Chondrocyte (in vitro differentiated cells): ENCODE results near the gene CELA2A. TPM values are rescaled to one million over a fixed set of nuclear protein-coding genes. Genes with fewer than 3 reads are reported as not detected.
"Not testable (repeated sequence)": the region's sequence is repeated elsewhere in the genome, so short reads cannot be mapped to it uniquely, and the experiment has no call there.

Experiments used
- DNase-seq: peaks from one replicate; pipeline ENCODE4 v3.0.0; 2021; ENCODE audit warnings: mixed read lengths, low spot score
- H3K27ac Mint-ChIP-seq: one replicate; pipeline ENCODE4 v1.8.0; 2021; ENCODE audit warnings: mild to moderate bottlenecking, moderate library complexity, mixed read lengths; ENCODE audit not compliant: unreplicated experiment
- H3K27me3 Mint-ChIP-seq: 2 replicates; pipeline ENCODE4 v1.8.0; 2021; ENCODE audit warnings: low read depth, mixed read lengths
- H3K36me3 Mint-ChIP-seq: 2 replicates; pipeline ENCODE4 v1.8.0; 2021; ENCODE audit warnings: low read depth, mixed read lengths
- H3K4me1 Mint-ChIP-seq: 2 replicates; pipeline ENCODE4 v1.8.0; 2021; ENCODE audit warnings: low read depth, mild to moderate bottlenecking, mixed read lengths
- H3K4me3 Mint-ChIP-seq: one replicate; pipeline ENCODE4 v1.8.0; 2021; ENCODE audit warnings: mild to moderate bottlenecking, moderate library complexity, mixed read lengths; ENCODE audit not compliant: unreplicated experiment
- H3K9me3 Mint-ChIP-seq: 2 replicates; pipeline ENCODE4 v1.8.0; 2021; ENCODE audit warnings: low read depth, mixed read lengths
- CTCF ChIP-seq: fragments of 200-600 bp; sonication (generic); IDR thresholded peaks from 2 replicates; pipeline ENCODE4 v1.5.0; 2021; ENCODE audit warnings: antibody characterized with exemption, mild to moderate bottlenecking, moderate library complexity
- total RNA-seq: library from RNA; stranded (reverse); gene quantifications from 3 replicates; pipeline ENCODE4 v1.2.1, GENCODE V29; 2021

Gene CELA2A
- total RNA-seq, 1 donor from 2014 or later: not detected

GRCh38 chr1:15485636-15486035 is 29.1 kb downstream of the CELA2A start:
- Mint-ChIP-seq H3K27me3 (no peaks in the 10 kb centered on the region), H3K4me1 (no peaks in the 10 kb centered on the region), H3K27ac (no peak overlapping the region), H3K4me3 (no peak overlapping the region), H3K9me3 (peaks cover 5% of the 10 kb centered on the region), H3K36me3 (peaks cover 10% of the 10 kb centered on the region)
- no peak for DNase-seq
- TF ChIP-seq CTCF: no peak

DNA sequence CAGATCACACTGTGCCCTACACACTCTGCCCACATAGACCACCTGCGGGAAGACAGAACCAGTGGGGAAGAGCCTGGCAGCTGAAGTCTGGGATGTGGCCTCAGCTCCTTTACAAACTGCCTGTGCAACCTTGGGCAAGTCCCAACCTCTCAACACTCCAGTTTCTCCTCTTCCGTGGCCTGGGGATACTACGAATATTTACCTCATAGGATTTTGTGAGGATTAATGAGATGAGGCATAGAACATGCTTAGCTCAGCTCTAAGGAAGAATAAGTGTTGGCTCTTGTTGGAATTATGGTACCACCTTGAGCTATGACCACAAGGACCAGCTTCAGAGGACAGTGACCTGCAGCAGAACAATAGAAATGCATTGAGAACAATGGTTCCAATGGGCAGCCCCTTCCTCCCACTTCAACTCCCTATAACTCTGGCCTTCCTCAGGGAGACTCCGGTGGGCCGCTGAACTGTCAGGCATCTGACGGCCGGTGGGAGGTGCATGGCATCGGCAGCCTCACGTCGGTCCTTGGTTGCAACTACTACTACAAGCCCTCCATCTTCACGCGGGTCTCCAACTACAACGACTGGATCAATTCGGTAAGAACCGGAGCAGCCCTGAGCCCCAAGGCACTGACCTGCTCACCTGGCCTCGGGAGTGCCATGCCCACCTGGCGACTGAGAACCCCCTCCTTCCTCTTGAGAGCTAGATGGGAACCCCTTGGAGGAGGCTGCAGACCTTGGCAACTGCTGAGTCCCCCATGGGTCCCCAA is 30.5 kb downstream of the CELA2A start:
- not testable (repeated sequence) for H3K27me3 Mint-ChIP-seq, H3K9me3 Mint-ChIP-seq, H3K4me3 Mint-ChIP-seq, H3K4me1 Mint-ChIP-seq, H3K27ac Mint-ChIP-seq, DNase-seq
- H3K36me3 Mint-ChIP-seq: peaks cover 13% of the 10 kb centered on the region

DNA sequence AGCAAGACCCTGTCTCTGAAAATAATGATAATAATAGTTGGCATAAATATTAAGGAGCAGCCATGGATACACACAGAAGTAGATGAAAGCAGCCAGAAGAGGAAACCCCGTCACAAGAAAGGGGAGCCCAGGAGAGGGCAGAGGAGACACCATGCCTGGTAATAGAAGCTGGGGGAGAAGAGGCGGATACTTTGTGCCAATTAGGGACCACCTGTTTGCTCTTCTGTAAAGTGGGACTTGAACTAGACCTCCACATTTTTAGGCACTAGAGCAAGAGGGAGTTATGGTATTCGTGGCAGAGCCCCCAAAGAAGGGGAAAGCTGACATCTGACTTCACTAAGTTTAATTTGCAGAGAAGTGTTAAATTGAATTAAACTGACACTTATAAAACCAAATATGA is 31.8 kb downstream of the CELA2A start:
- Mint-ChIP-seq H3K27me3 (no peaks in the 10 kb centered on the region), H3K4me3 (no peak overlapping the region), H3K27ac (no peak overlapping the region), H3K36me3 (peaks cover 13% of the 10 kb centered on the region), H3K4me1 (no peaks in the 10 kb centered on the region), H3K9me3 (peaks cover 5% of the 10 kb centered on the region)
- DNase-seq: no peak
- no peak for TF ChIP-seq CTCF

GRCh38 chr1:15489052-15489736 is 32.7 kb downstream of the CELA2A start:
- H3K4me3 Mint-ChIP-seq: no peak overlapping the region
- H3K36me3 Mint-ChIP-seq: peaks cover 15% of the 10 kb centered on the region
- H3K9me3 Mint-ChIP-seq: peaks cover 5% of the 10 kb centered on the region
- no peak overlapping the region for H3K27ac Mint-ChIP-seq
- DNase-seq: no peak
- H3K27me3 Mint-ChIP-seq: no peaks in the 10 kb centered on the region
- no peaks in the 10 kb centered on the region for H3K4me1 Mint-ChIP-seq
- no peak for TF ChIP-seq CTCF

GRCh38 chr1:15491010-15491409 is 34.5 kb downstream of the CELA2A start:
- H3K4me1 Mint-ChIP-seq, H3K9me3 Mint-ChIP-seq, H3K27me3 Mint-ChIP-seq, H3K4me3 Mint-ChIP-seq, DNase-seq, H3K27ac Mint-ChIP-seq: not testable (repeated sequence)
- H3K36me3 Mint-ChIP-seq: peaks cover 23% of the 10 kb centered on the region

DNA sequence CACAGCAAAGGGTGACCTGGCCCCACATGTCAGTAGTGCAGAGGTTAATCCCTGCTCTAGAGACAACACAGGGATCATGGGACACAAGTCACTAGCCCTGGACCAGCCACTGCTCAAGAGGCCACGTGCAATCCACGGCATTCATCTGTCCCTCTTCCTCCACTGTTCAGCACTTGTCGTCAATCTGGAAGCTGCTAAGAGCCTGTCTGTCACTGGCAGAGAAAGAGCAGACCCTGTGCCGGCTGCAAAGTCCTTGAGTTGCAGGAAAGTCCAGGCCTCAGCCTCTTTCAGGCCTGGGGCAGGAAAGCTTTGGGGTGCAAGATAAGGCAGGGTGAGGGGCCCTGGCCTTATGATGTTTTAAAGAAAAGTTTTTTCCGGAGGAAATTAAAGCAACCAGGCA is 36.1 kb downstream of the CELA2A start:
- H3K27me3 Mint-ChIP-seq: no peaks in the 10 kb centered on the region
- H3K9me3 Mint-ChIP-seq: peaks cover 6% of the 10 kb centered on the region
- H3K4me3 Mint-ChIP-seq: no peak overlapping the region
- no peaks in the 10 kb centered on the region for H3K4me1 Mint-ChIP-seq
- H3K36me3 Mint-ChIP-seq: peaks cover 25% of the 10 kb centered on the region
- no peak overlapping the region for H3K27ac Mint-ChIP-seq
- no peak for DNase-seq
- no peak for TF ChIP-seq CTCF
